Loucy (cell line): Measurements from ENCODE around the gene GYG2.
"Not testable (repeated sequence)": the region's sequence is repeated elsewhere in the genome, so short reads cannot be mapped to it uniquely, and the experiment has no call there.

ENCODE experiments used
- EZH2phosphoT487 ChIP-seq: fragments of 200-600 bp; IDR thresholded peaks from 2 replicates; pipeline ENCODE4 v1.6.1; 2018; ENCODE audit warnings: antibody characterized with exemption, mild to moderate bottlenecking, moderate library complexity, borderline replicate concordance
- TF ChIP-seq, protein P1 (sequence below): fragments of 200-600 bp; sonication (generic); conservative IDR thresholded peaks from 2 replicates; pipeline ENCODE4 v1.5.1; 2014; ENCODE audit warnings: mild to moderate bottlenecking, antibody characterized with exemption, low read length

DNA sequence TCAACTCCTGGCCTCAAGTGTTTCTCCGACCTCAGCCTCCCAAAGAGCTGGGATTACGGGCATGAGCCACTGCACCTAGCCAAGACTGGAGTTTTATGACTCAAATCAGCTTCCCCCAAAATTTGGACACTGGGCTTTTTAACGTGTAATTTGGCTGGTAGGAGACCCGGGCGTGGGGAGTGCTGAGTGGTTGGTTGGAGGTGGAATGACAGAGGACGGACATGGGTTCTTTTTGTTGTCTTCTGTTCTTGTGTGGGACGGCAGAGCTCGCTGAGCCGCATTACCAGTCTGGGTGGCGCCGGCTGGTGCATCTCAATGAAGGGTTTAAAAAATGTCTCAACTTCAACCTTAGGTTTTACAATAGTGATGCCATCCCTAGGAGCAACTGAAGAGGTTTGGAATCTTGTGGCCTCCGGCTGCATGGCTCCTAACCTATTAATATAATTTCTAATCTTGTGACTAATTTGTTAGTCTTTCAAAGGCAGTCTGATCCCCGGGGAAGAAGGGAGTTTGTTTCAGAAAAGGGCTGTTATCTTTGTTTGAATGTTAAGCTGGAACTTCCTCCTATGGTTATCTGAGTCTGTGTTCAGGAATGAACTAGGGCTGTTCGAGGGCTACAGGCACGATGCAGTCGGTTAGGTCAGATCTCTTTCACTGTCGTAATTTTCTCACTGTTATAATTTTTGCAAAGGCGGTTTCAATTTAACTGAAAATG is 26.2 kb upstream of the GYG2 start:
- TF ChIP-seq, protein P1, sequence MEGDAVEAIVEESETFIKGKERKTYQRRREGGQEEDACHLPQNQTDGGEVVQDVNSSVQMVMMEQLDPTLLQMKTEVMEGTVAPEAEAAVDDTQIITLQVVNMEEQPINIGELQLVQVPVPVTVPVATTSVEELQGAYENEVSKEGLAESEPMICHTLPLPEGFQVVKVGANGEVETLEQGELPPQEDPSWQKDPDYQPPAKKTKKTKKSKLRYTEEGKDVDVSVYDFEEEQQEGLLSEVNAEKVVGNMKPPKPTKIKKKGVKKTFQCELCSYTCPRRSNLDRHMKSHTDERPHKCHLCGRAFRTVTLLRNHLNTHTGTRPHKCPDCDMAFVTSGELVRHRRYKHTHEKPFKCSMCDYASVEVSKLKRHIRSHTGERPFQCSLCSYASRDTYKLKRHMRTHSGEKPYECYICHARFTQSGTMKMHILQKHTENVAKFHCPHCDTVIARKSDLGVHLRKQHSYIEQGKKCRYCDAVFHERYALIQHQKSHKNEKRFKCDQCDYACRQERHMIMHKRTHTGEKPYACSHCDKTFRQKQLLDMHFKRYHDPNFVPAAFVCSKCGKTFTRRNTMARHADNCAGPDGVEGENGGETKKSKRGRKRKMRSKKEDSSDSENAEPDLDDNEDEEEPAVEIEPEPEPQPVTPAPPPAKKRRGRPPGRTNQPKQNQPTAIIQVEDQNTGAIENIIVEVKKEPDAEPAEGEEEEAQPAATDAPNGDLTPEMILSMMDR = not testable (repeated sequence)
- TF ChIP-seq EZH2phosphoT487 = not testable (repeated sequence)
